Heart right ventricle (tissue), 16 donors: Measurements from ENCODE around the gene ZNF547. TPM values are rescaled to one million over a fixed set of nuclear protein-coding genes. Genes with fewer than 3 reads are reported as not detected.

Experiments used
- ATAC-seq, 8 donors: fragments of 200-7000 bp; cut with Tn5 transposase; one replicate each; pipeline ENCODE4 v1.9.1; 2020; ENCODE audit warnings: mild to moderate bottlenecking in 8 of 8, moderate library complexity in 8 of 8, moderate number of reproducible peaks in 1 of 8
- DNase-seq, 2 donors: peaks; one replicate each; pipeline ENCODE4 v3.0.0-alpha.2; 2020
- H3K27ac ChIP-seq, 10 donors: fragments of 200-600 bp; sonication (generic) in 2 of 10; one replicate each; pipeline versions ENCODE4 v1.5.0 to v1.8.0; 2020 to 2022; ENCODE audit warnings: mild to moderate bottlenecking in 3 of 10
- H3K27me3 ChIP-seq, 7 donors: fragments of 200-600 bp; one replicate each; pipeline ENCODE4 v1.8.0; 2021 to 2022; ENCODE audit warnings: mild to moderate bottlenecking in 2 of 7
- H3K36me3 ChIP-seq, 9 donors: fragments of 200-600 bp; sonication (generic) in 1 of 9; one replicate each; pipeline versions ENCODE4 v1.5.0 to v1.8.0; 2020 to 2022; ENCODE audit warnings: mild to moderate bottlenecking in 2 of 9
- H3K4me1 ChIP-seq, 9 donors: fragments of 200-600 bp; sonication (generic) in 1 of 9; one replicate each; pipeline versions ENCODE4 v1.5.0 to v1.8.0; 2020 to 2022; ENCODE audit warnings: mild to moderate bottlenecking in 4 of 9
- H3K4me3 ChIP-seq, 10 donors: fragments of 200-600 bp; sonication (generic) in 2 of 10; one replicate each; pipeline versions ENCODE4 v1.5.0 to v1.8.0; 2020 to 2022; ENCODE audit warnings: mild to moderate bottlenecking in 7 of 10, moderate library complexity in 2 of 10
- H3K9me3 ChIP-seq, 11 donors: fragments of 200-600 bp in 10 of 11; sonication (generic) in 2 of 11; one replicate each; pipeline versions ENCODE4 v1.5.0 to v1.8.0; 2013 to 2022; ENCODE audit warnings: mild to moderate bottlenecking in 2 of 11, control low read depth in 1 of 11, moderate library complexity in 1 of 11
- WGBS, 2 donors: extraction: QIAGEN DNeasy Blood & Tissue Kit; methylation state at CpG; one replicate each; pipeline ENCODE4 v1.1.7; 2013; ENCODE audit warnings: inconsistent platforms in 1 of 2; 5-methylcytosine and 5-hydroxymethylcytosine counted together
- intact Hi-C, 10 donors: fragments of 100-400 bp; cut with DNase I; formaldehyde crosslinking; loops; one replicate each; pipeline versions ENCODE4 v1.11.1 to v1.14.2; 2022
- polyA plus RNA-seq, 2 donors: library from polyadenylated mRNA; stranded (reverse); fragments of 200-250 nt; gene quantifications; one replicate each; pipeline ENCODE4 v1.2.3, GENCODE V29; 2013
- total RNA-seq, 10 donors: library from RNA; stranded (reverse); fragmentation: NEBNext Ultra II Directional in 3 of 10; extraction: Animal tissue kit (Norgen Biotek cat#: 25700) in 3 of 10; gene quantifications; one replicate each; pipeline versions ENCODE4 v1.2.1 to v1.2.4, GENCODE V29; 2021 to 2023
- TF ChIP-seq, protein P1 (sequence below), 9 donors: fragments of 200-600 bp; sonication (generic) in 2 of 9; IDR thresholded peaks; one replicate each; pipeline versions ENCODE4 v1.5.0 to v1.8.0; 2021 to 2022; ENCODE audit warnings: antibody characterized with exemption in 9 of 9, mild to moderate bottlenecking in 5 of 9, moderate library complexity in 1 of 9
- donor health status: Arrhythmogenic right ventricular cardiomyopathy.
- donor health status: ischemic (EF 13 %, LVEDD 7.1; RV severe dilation, severe dysfunction).
- donor health status: healthy with polysubstance abuse.
- donor health status: DM: no; HTN: yes; CAD: no.
- donor health status: DM: no; HTN: no; CAD: no.
- donor health status: ischemic (EF 25% LVEDD 6.9; RV normal size, moderate dysfunction).
- donor health status: ischemic (EF 25% LVEDD 5.7; RV mildly dilated, moderate dysfunction).
- donor health status: healthy.
- donor health status: DM: yes; HTN: yes; CAD: no.
- donor health status: Ischemic cardiomyopathy.
- donor health status: ischemic (EF 35%, LVEDD 5.7; RV mildly dilated, moderate dysfunction).
- donor health status: nonischemic (EF 11% LVEDD 7.7; RV severe dilation, severe dysfunction).
- donor health status: DM: yes; HTN: yes; CAD: no.
- donor health status: PGD.
- donor health status: ischemic (EF 29% LVEDD 5.4; RV normal size, mild dysfunction).
- donor health status: nonischemic (EF 23%, LVEDD 6.1; RV moderate dilation, normal function).

Gene ZNF547
- total and polyA plus RNA-seq, 12 donors = 1.4 to 4.2 (median 2.8) TPM

GRCh38 chr19:57320180-57321084 lies 42.9 kb upstream of the ZNF547 start, which contains the start of gene ZNF543:
Gene ZNF543 (plus strand): TSS chr19:57320472. CDS start chr19:57320854, 382 bp downstream.
- peak within 1 kb of the TSS; percentile 44 to 96 (median 92) for H3K27ac ChIP-seq
- H3K27me3 ChIP-seq = peaks cover 0 to 27% (median 0%) of the 10 kb centered on the region in 7 donors
- peaks cover 5 to 34% (median 23%) of the 10 kb centered on the region in 9 donors for H3K4me1 ChIP-seq
- ATAC-seq = peak; percentile 99 to 100 (median 100)
- TF ChIP-seq, protein P1, sequence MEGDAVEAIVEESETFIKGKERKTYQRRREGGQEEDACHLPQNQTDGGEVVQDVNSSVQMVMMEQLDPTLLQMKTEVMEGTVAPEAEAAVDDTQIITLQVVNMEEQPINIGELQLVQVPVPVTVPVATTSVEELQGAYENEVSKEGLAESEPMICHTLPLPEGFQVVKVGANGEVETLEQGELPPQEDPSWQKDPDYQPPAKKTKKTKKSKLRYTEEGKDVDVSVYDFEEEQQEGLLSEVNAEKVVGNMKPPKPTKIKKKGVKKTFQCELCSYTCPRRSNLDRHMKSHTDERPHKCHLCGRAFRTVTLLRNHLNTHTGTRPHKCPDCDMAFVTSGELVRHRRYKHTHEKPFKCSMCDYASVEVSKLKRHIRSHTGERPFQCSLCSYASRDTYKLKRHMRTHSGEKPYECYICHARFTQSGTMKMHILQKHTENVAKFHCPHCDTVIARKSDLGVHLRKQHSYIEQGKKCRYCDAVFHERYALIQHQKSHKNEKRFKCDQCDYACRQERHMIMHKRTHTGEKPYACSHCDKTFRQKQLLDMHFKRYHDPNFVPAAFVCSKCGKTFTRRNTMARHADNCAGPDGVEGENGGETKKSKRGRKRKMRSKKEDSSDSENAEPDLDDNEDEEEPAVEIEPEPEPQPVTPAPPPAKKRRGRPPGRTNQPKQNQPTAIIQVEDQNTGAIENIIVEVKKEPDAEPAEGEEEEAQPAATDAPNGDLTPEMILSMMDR (IDR thresholded peaks at IDR 0.05) = peak in 1 of 9 donors; percentile 10
- intact Hi-C loops = loop anchor here in 3 of 10 donors (1.0 to 5.0 kb wide), 3 partner anchors 38 to 43 kb away; partner anchors contain the start of genes TRAPPC2B (in 2 of the 3), ZNF547 (in 2 of the 3) and ZNF460 (in 1 of the 3)
- peak; percentile 96 to 97 for DNase-seq
- peaks cover 0 to 27% (median 21%) of the 10 kb centered on the region in 9 donors for H3K36me3 ChIP-seq
- WGBS, 2 donors = 1% methylated on average over 71 of the region's 71 CpGs
- peaks cover 0 to 11% (median 0%) of the 10 kb centered on the region in 11 donors for H3K9me3 ChIP-seq
- H3K4me3 ChIP-seq = peak within 1 kb of the TSS; percentile 76 to 98 (median 86)

GRCh38 chr19:57321116-57321515 lies 42.2 kb upstream of the ZNF547 start:
- H3K27ac ChIP-seq = peak overlapping the region in 8 of 10 donors; percentile 88 to 96 (median 92)
- WGBS, 2 donors = 27 to 34% methylated on average over 8 of the region's 8 CpGs
- DNase-seq = no peak
- H3K4me3 ChIP-seq = peak overlapping the region; percentile 76 to 98 (median 86)
- ATAC-seq = no peak
- H3K4me1 ChIP-seq = peaks cover 5 to 34% (median 23%) of the 10 kb centered on the region in 9 donors
- H3K9me3 ChIP-seq = peaks cover 0 to 17% (median 0%) of the 10 kb centered on the region in 11 donors
- peaks cover 0 to 34% (median 28%) of the 10 kb centered on the region in 9 donors for H3K36me3 ChIP-seq
- TF ChIP-seq, protein P1 (IDR thresholded peaks at IDR 0.05) = no peak
- intact Hi-C loops = loop anchor here in 2 of 10 donors (5.0 kb wide), 2 partner anchors 39 to 44 kb away; partner anchors contain the start of gene ZNF460 (in 1 of the 2)
- H3K27me3 ChIP-seq = peaks cover 0 to 25% (median 0%) of the 10 kb centered on the region in 7 donors

DNA sequence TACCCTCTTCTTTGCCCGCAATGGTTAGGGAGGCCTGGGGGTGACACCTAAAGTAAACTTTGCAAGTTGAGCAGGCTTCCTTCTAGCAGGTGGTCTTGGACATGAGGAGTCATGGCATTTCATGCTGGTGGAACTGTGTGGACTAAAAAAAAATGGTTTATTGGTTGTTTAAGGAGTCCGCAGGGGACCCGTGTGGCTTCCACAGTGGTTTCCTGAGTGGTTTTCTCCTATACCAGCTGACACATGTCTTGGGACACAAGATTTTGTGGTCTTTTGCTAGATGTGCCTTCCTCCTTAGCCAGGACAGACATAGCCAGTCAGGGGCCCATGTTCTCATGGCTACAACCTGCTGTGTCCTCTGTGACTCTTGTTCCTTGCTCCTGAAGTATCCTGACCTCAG lies 41.6 kb upstream of the ZNF547 start:
- 80 to 87% methylated on average over 3 of the region's 3 CpGs for WGBS, 2 donors
- peaks cover 5 to 34% (median 23%) of the 10 kb centered on the region in 9 donors for H3K4me1 ChIP-seq
- no peak for DNase-seq
- peaks cover 0 to 40% (median 34%) of the 10 kb centered on the region in 9 donors for H3K36me3 ChIP-seq
- intact Hi-C loops = loop anchor here in 2 of 10 donors (5.0 kb wide), 2 partner anchors 39 to 44 kb away; partner anchors contain the start of gene ZNF460 (in 1 of the 2)
- peak overlapping the region in 8 of 10 donors; percentile 76 to 98 (median 90) for H3K4me3 ChIP-seq
- TF ChIP-seq, protein P1 (IDR thresholded peaks at IDR 0.05) = no peak
- peaks cover 0 to 18% (median 0%) of the 10 kb centered on the region in 11 donors for H3K9me3 ChIP-seq
- H3K27ac ChIP-seq = peak overlapping the region in 2 of 10 donors; percentile 88 to 92
- ATAC-seq = no peak
- peaks cover 0 to 20% (median 0%) of the 10 kb centered on the region in 7 donors for H3K27me3 ChIP-seq

- no peak for DNase-seq
- Histone ChIP-seq H3K4me3 (no peak overlapping the region), H3K4me1 (peaks cover 5 to 26% (median 19%) of the 10 kb centered on the region in 9 donors), H3K27me3 (no peaks in the 10 kb centered on the region), H3K36me3 (peaks cover 12 to 72% (median 63%) of the 10 kb centered on the region in 9 donors), H3K27ac (no peak overlapping the region), H3K9me3 (peaks cover 0 to 51% (median 20%) of the 10 kb centered on the region in 11 donors)
- TF ChIP-seq, protein P1 (IDR thresholded peaks at IDR 0.05) = no peak
- ATAC-seq = no peak
- intact Hi-C loops = loop anchor here in 2 of 10 donors (5.0 kb wide), 2 partner anchors 43 to 48 kb away; partner anchors contain the start of gene ZNF460 (in 1 of the 2)
Measured at GRCh38 chr19:57324992-57325391, 38.4 kb upstream of the ZNF547 start.
